HEK293 (cell line): ENCODE measurements around the gene RIMS3.

Experiments used
- CTCF ChIA-PET: fragments of 350-600 bp; formaldehyde crosslinking; extraction: SDS; loops from one replicate; lab custom pipeline; 2021; ENCODE audit warnings: antibody characterized with exemption; lab: Yijun Ruan, JAX
- POLR2A ChIA-PET: fragments of 300-600 bp; formaldehyde crosslinking; extraction: SDS; loops from one replicate; lab custom pipeline; 2020; ENCODE audit warnings: antibody characterized with exemption, inconsistent platforms; lab: Yijun Ruan, JAX
- H3K27ac ChIP-seq: fragments of 200-500 bp; sonication (Bioruptor generic); 2 replicates; pipeline ENCODE4 v1.5.1; 2014; ENCODE audit warnings: low read depth, low read length, control low read depth, inconsistent platforms; ENCODE audit errors: extremely low read depth
- H3K36me3 ChIP-seq, 2 experiments: fragments of 200-500 bp in 1 of 2; sonication (Bioruptor generic) in 1 of 2; 1 replicate in 1 of 2; 2 replicates in 1 of 2; pipeline ENCODE4 v1.5.1; 2014 to 2017; ENCODE audit warnings: inconsistent platforms in 2 of 2, low read length in 2 of 2; ENCODE audit not compliant: control insufficient read depth in 2 of 2, insufficient read depth in 1 of 2
- H3K4me1 ChIP-seq: fragments of 200-500 bp; sonication (Bioruptor generic); 2 replicates; pipeline ENCODE4 v1.5.1; 2014; ENCODE audit warnings: mild to moderate bottlenecking, low read length, inconsistent platforms; ENCODE audit not compliant: control insufficient read depth, insufficient read depth
- H3K4me3 ChIP-seq: 2 replicates; pipeline ENCODE4 v1.5.1; 2011; ENCODE audit warnings: low read depth, mild to moderate bottlenecking, control low read depth, low read length, moderate library complexity
- H3K9me3 ChIP-seq: fragments of 200-500 bp; sonication (Bioruptor generic); 2 replicates; pipeline ENCODE4 v1.5.1; 2014; ENCODE audit warnings: low read depth, low read length, inconsistent platforms; ENCODE audit not compliant: control insufficient read depth, insufficient read depth
- GLI4 ChIP-seq: fragments of 450-650 bp; formaldehyde crosslinking; IDR thresholded peaks from 2 replicates; pipeline ENCODE4 v1.5.1; 2016; ENCODE audit warnings: missing biosample characterization, missing genetic modification characterization
- GLIS1 ChIP-seq: fragments of 450-650 bp; formaldehyde crosslinking; IDR thresholded peaks from 2 replicates; pipeline ENCODE4 v1.5.1; 2016; ENCODE audit warnings: missing biosample characterization, missing genetic modification characterization
- HOXA7 ChIP-seq: sonication (generic); formaldehyde crosslinking; IDR thresholded peaks from 2 replicates; pipeline ENCODE4 v1.8.1; 2022; ENCODE audit warnings: missing genetic modification reagents, borderline replicate concordance
- OSR2 ChIP-seq: fragments of 450-650 bp; formaldehyde crosslinking; IDR thresholded peaks from 2 replicates; pipeline ENCODE4 v1.5.1; 2016; ENCODE audit warnings: missing biosample characterization, missing genetic modification characterization
- REPIN1 ChIP-seq: fragments of 450-650 bp; formaldehyde crosslinking; IDR thresholded peaks from 2 replicates; pipeline ENCODE4 v1.5.1; 2017; ENCODE audit warnings: missing biosample characterization, missing genetic modification characterization, low read depth
- SP7 ChIP-seq: fragments of 450-650 bp; formaldehyde crosslinking; IDR thresholded peaks from 2 replicates; pipeline ENCODE4 v1.5.1; 2016; ENCODE audit warnings: missing biosample characterization, missing genetic modification characterization
- TCF7L2 ChIP-seq: IDR thresholded peaks from 2 replicates; pipeline ENCODE4 v1.6.1; 2011; ENCODE audit warnings: low read depth, mild to moderate bottlenecking, inconsistent platforms, low read length, moderate library complexity, borderline replicate concordance
- ZBTB20 ChIP-seq: fragments of 450-650 bp; formaldehyde crosslinking; IDR thresholded peaks from 2 replicates; pipeline ENCODE4 v1.5.1; 2016; ENCODE audit warnings: missing biosample characterization, missing genetic modification characterization
- ZBTB48 ChIP-seq: fragments of 450-650 bp; formaldehyde crosslinking; IDR thresholded peaks from 2 replicates; pipeline ENCODE4 v1.5.1; 2016; ENCODE audit warnings: missing biosample characterization, missing genetic modification characterization
- ZNF10 ChIP-seq: fragments of 450-650 bp; formaldehyde crosslinking; IDR thresholded peaks from 2 replicates; pipeline ENCODE4 v1.5.1; 2017; ENCODE audit warnings: missing biosample characterization, missing genetic modification characterization
- ZNF114 ChIP-seq: fragments of 450-650 bp; formaldehyde crosslinking; IDR thresholded peaks from 2 replicates; pipeline ENCODE4 v1.5.0; 2017; ENCODE audit warnings: missing biosample characterization, missing genetic modification characterization
- ZNF155 ChIP-seq: fragments of 450-650 bp; formaldehyde crosslinking; IDR thresholded peaks from 2 replicates; pipeline ENCODE4 v1.5.1; 2016; ENCODE audit warnings: missing biosample characterization, missing genetic modification characterization
- ZNF157 ChIP-seq: fragments of 450-650 bp; formaldehyde crosslinking; IDR thresholded peaks from 2 replicates; pipeline ENCODE4 v1.5.1; 2016; ENCODE audit warnings: missing biosample characterization, missing genetic modification characterization
- ZNF19 ChIP-seq: fragments of 450-650 bp; formaldehyde crosslinking; IDR thresholded peaks from 2 replicates; pipeline ENCODE4; 2016; ENCODE audit warnings: missing biosample characterization, missing genetic modification characterization, low read depth
- ZNF248 ChIP-seq: fragments of 450-650 bp; formaldehyde crosslinking; IDR thresholded peaks from 2 replicates; pipeline ENCODE4 v1.5.1; 2017; ENCODE audit warnings: missing biosample characterization, missing genetic modification characterization
- ZNF274 ChIP-seq, 2 experiments: fragments of 200-500 bp in 1 of 2; fragments of 450-650 bp in 1 of 2; sonication (Bioruptor generic) in 1 of 2; formaldehyde crosslinking in 1 of 2; IDR thresholded peaks; 2 replicates each; pipeline versions ENCODE4 v1.5.1 to v1.6.1; 2014 to 2016; ENCODE audit warnings: borderline replicate concordance in 1 of 2, inconsistent platforms in 1 of 2, low read length in 1 of 2, missing biosample characterization in 1 of 2, missing genetic modification characterization in 1 of 2
- ZNF280C ChIP-seq: fragments of 450-650 bp; formaldehyde crosslinking; IDR thresholded peaks from 2 replicates; pipeline ENCODE4 v1.5.1; 2016; ENCODE audit warnings: missing biosample characterization, missing genetic modification characterization
- ZNF335 ChIP-seq: fragments of 450-650 bp; formaldehyde crosslinking; conservative IDR thresholded peaks from 2 replicates; pipeline ENCODE4 v1.5.1; 2016; ENCODE audit warnings: missing biosample characterization, missing genetic modification characterization
- ZNF37A ChIP-seq: fragments of 450-650 bp; IDR thresholded peaks from 2 replicates; pipeline ENCODE4 v1.5.1; 2018; ENCODE audit warnings: missing biosample characterization, missing genetic modification characterization
- ZNF549 ChIP-seq: fragments of 450-650 bp; IDR thresholded peaks from 2 replicates; pipeline ENCODE4 v1.5.1; 2018; ENCODE audit warnings: missing biosample characterization, missing genetic modification characterization, mild to moderate bottlenecking, inconsistent platforms, moderate library complexity
- ZNF555 ChIP-seq: fragments of 450-650 bp; formaldehyde crosslinking; conservative IDR thresholded peaks from 2 replicates; pipeline ENCODE4 v1.5.1; 2017; ENCODE audit warnings: missing biosample characterization, mild to moderate bottlenecking, missing genetic modification characterization, inconsistent platforms
- ZNF585B ChIP-seq: fragments of 450-650 bp; formaldehyde crosslinking; IDR thresholded peaks from 2 replicates; pipeline ENCODE4 v1.5.1; 2016; ENCODE audit warnings: missing biosample characterization, missing genetic modification characterization
- ZNF639 ChIP-seq: fragments of 450-650 bp; formaldehyde crosslinking; IDR thresholded peaks from 2 replicates; pipeline ENCODE4 v1.5.1; 2016; ENCODE audit warnings: missing biosample characterization, missing genetic modification characterization
- ZNF660 ChIP-seq: fragments of 450-650 bp; IDR thresholded peaks from 2 replicates; pipeline ENCODE4 v1.5.1; 2018; ENCODE audit warnings: missing biosample characterization, mild to moderate bottlenecking, missing genetic modification characterization
- ZNF747 ChIP-seq: fragments of 450-650 bp; formaldehyde crosslinking; IDR thresholded peaks from 2 replicates; pipeline ENCODE4 v1.5.1; 2016; ENCODE audit warnings: missing biosample characterization, missing genetic modification characterization
- ZNF843 ChIP-seq: fragments of 450-650 bp; formaldehyde crosslinking; IDR thresholded peaks from 2 replicates; pipeline ENCODE4 v1.5.1; 2016; ENCODE audit warnings: missing biosample characterization, missing genetic modification characterization
- ZSCAN5A ChIP-seq: fragments of 450-650 bp; formaldehyde crosslinking; IDR thresholded peaks from 2 replicates; pipeline ENCODE4 v1.5.1; 2016; ENCODE audit warnings: missing biosample characterization, missing genetic modification characterization

RIMS3 gene

GRCh38 chr1:40645118-40645680 lies 20.3 kb downstream of the RIMS3 start:
- H3K4me1 ChIP-seq, result no peaks in the 10 kb centered on the region; the same call in 1 of the 2 replicates
- H3K4me3 ChIP-seq, result no peak overlapping the region
- ChIA-PET CTCF (interaction anchor here (0.6 to 1.3 kb wide), 4 partner anchors 10 to 204 kb away, joined by 3 to 5 read pairs (median 3); no protein-coding TSS in a partner anchor), POLR2A (no interaction called here)
- H3K36me3 ChIP-seq, result peaks cover 0 to 10% of the 10 kb centered on the region in 2 experiments; a peak in 1 of 3 replicates
- H3K27ac ChIP-seq, result no peak overlapping the region
- TF ChIP-seq GLIS1 (tag by site-specific recombination) (no peak), ZNF10 (tag by site-specific recombination) (no peak), ZBTB20 (tag by site-specific recombination) (no peak), ZBTB48 (no peak), ZNF555 (no peak), ZNF585B (tag by site-specific recombination) (no peak), ZNF248 (tag by site-specific recombination) (no peak), ZNF114 (tag by site-specific recombination) (no peak), ZNF747 (tag by site-specific recombination) (no peak), SP7 (no peak), ZNF843 (tag by site-specific recombination) (no peak), ZNF157 (no peak)
- no peaks in the 10 kb centered on the region for H3K9me3 ChIP-seq

- TF ChIP-seq TCF7L2, result no peak
- no peak for TF ChIP-seq ZNF19 (tag by site-specific recombination)
- no peak for TF ChIP-seq ZNF549
- TF ChIP-seq REPIN1, result no peak
- no peak for TF ChIP-seq ZNF660
- no peak for TF ChIP-seq ZSCAN5A (tag by site-specific recombination)
- no peak for TF ChIP-seq ZNF37A (tag by site-specific recombination)
- Histone ChIP-seq H3K4me3 (no peak overlapping the region), H3K27ac (no peak overlapping the region), H3K9me3 (no peaks in the 10 kb centered on the region), H3K4me1 (no peaks in the 10 kb centered on the region; the same call in 1 of the 2 replicates), H3K36me3 (peaks cover 0 to 10% of the 10 kb centered on the region in 2 experiments; a peak in 1 of 3 replicates)
- ChIA-PET POLR2A (no interaction called here), CTCF (interaction anchor here (1.2 to 2.2 kb wide), 2 partner anchors 11 to 109 kb away, joined by 3 to 8 read pairs; no protein-coding TSS in a partner anchor)
Observed at GRCh38 chr1:40641601-40642242, 23.8 kb downstream of the RIMS3 start.

GRCh38 chr1:40640314-40641076 lies 25.0 kb downstream of the RIMS3 start:
- CTCF ChIA-PET, result interaction anchor here (2.2 kb wide), 1 partner anchor 9 kb away, joined by 8 read pairs; no protein-coding TSS in a partner anchor
- Histone ChIP-seq H3K36me3 (peaks cover 0 to 10% of the 10 kb centered on the region in 2 experiments; a peak in 1 of 3 replicates), H3K27ac (no peak overlapping the region), H3K9me3 (no peaks in the 10 kb centered on the region), H3K4me3 (no peak overlapping the region), H3K4me1 (no peaks in the 10 kb centered on the region; the same call in 1 of the 2 replicates)
- POLR2A ChIA-PET, result interaction anchor here (0.6 kb wide), 1 partner anchor 135 kb away, joined by 6 read pairs; no protein-coding TSS in a partner anchor
- TF ChIP-seq OSR2 (tag by site-specific recombination), result no peak
- TF ChIP-seq ZNF274 (IDR thresholded peaks at IDR 0.05; ENCODE audit: low read length), result no peak
- TF ChIP-seq ZNF274 (tag by site-specific recombination; IDR thresholded peaks at IDR 0.05; ENCODE audit: borderline replicate concordance), result no peak
- no peak for TF ChIP-seq ZNF155 (tag by site-specific recombination)
- TF ChIP-seq HOXA7, result no peak
- TF ChIP-seq GLI4, result no peak
- no peak for TF ChIP-seq ZNF639 (tag by site-specific recombination)
- TF ChIP-seq GLIS1 (tag by site-specific recombination), result no peak
- TF ChIP-seq ZNF335 (tag by site-specific recombination), result no peak
- TF ChIP-seq ZNF280C (tag by site-specific recombination), result no peak
